ENCODE results near the gene ZNG1A.
"Not testable (repeated sequence)": the region's sequence is repeated elsewhere in the genome, so short reads cannot be mapped to it uniquely, and the experiment has no call there.

Gene ZNG1A

DNA sequence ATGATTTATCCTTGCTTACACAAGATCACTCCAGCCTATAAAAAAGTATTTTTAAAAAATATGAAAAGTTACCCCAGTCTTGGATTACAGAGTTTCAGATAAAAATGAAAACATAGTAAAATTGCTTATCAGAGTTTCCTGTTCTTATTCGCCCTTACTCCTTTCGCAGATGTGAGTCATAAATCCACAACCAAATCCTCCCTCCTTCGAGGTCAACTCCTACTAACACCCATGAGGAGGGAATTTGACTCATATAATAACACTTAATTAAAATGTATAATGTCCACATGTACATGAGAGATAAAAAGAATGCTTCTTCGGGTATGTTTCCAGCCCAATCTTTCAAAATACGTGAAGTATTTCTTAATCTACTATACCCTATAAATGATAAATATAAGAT, 84.5 kb downstream of the ZNG1A start:
- not testable (repeated sequence) for H3K36me3 Mint-ChIP-seq (ENCODE audit: low read depth)

DNA sequence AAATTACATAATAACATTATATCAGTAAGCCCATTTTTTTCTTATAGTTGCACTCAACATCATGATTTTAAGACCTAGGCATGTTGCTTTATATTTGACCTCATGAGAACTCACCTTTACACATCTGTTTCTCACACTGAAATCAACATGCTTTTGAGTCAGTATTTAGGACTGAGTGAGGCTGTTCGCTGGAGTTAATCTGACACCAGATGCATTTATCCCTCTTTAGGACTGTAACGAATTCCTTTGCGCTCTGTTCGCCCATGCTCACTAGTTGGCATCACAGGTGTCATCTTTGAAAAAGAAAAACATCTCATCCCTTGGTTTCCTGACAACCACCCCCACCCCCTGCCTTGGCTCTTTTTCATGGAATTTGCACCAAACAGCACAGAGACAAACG, 84.9 kb downstream of the ZNG1A start:
- not testable (repeated sequence) for H3K4me3 Mint-ChIP-seq; H3K4me1 Mint-ChIP-seq (ENCODE audit: low read depth); H3K9me3 Mint-ChIP-seq; H3K36me3 Mint-ChIP-seq (ENCODE audit: low read depth); DNase-seq; H3K27me3 Mint-ChIP-seq; H3K27ac Mint-ChIP-seq

More for the DNA sequence above, 84.5 kb downstream of the ZNG1A start:
- not testable (repeated sequence) for H3K27me3 Mint-ChIP-seq; H3K4me1 Mint-ChIP-seq (ENCODE audit: low read depth); DNase-seq; H3K4me3 Mint-ChIP-seq; H3K27ac Mint-ChIP-seq; H3K9me3 Mint-ChIP-seq

DNA sequence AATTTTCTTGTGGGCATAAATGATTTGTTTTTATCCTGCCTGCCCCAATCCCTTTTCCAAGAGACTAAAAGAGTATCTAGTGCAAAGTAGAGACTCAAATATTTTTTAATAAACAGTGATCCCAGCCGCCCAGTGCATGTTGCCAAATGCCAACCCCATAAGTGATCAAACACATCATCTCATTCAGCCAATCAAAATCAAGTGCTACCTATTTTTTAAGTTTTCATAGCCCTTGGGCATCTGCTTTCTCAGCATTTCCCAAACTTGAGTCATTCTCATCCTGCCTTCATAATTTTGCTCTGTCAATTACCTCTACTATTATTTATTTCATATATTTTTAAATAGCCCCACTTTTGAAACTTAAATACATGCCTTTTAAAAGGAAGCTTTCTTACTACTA, 88.0 kb downstream of the ZNG1A start:
- not testable (repeated sequence) for H3K9me3 Mint-ChIP-seq; H3K4me1 Mint-ChIP-seq (ENCODE audit: low read depth); H3K27me3 Mint-ChIP-seq; DNase-seq; H3K36me3 Mint-ChIP-seq (ENCODE audit: low read depth); H3K4me3 Mint-ChIP-seq; H3K27ac Mint-ChIP-seq

DNA sequence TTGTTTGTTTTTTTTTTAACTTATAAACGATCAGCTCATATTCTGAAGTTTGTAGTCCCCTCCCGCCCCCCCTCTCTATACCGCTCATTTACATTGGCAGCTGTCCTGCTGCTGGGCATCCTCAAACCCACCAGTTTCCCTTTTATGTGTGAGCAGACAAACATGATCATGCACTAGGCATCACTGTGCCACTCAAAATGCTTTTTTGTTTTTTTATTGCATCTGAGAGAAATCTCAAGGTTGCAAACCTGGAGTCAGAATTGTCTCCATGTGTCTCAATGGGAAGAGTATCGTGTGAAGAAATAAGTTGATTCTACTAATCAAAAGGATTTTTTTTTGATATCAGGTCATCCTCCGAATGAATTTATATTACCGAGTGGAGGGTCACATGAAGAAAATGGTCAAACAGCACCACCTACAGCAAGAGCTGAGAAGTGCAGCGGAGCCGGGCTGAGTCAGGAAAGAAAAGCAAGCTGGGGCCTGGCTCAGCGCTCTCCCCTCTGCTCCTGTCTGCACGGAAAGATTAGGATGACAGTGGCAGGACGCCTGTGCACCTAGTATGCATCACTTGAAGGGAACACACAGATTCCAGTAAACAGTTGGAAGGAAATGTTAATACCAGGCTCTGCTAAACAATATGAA, 90.3 kb downstream of the ZNG1A start:
- not testable (repeated sequence) for H3K36me3 Mint-ChIP-seq (ENCODE audit: low read depth); H3K27me3 Mint-ChIP-seq; H3K9me3 Mint-ChIP-seq; H3K4me3 Mint-ChIP-seq; H3K4me1 Mint-ChIP-seq (ENCODE audit: low read depth); DNase-seq; H3K27ac Mint-ChIP-seq

DNA sequence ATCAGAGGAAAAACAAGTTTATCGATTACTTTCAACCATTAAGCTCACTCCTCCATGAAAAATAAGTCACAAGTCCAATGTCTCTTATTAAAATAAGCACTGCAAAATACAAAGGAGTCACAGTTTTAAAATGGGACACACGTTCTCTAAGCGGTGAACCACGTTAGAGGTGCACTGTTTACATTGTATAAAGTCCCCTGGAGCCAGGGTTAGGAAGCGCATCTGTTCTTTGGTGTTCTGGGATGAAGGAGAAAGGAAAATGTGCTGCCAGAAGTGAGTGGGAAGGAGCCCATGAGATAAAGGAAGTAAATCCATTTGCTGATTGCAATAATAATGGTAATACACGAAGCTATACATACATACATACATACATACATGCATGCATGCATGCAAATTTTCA, 91.0 kb downstream of the ZNG1A start:
- H3K27me3 Mint-ChIP-seq; DNase-seq; H3K4me3 Mint-ChIP-seq; H3K36me3 Mint-ChIP-seq (ENCODE audit: low read depth); H3K4me1 Mint-ChIP-seq (ENCODE audit: low read depth); H3K9me3 Mint-ChIP-seq; H3K27ac Mint-ChIP-seq: not testable (repeated sequence)

DNA sequence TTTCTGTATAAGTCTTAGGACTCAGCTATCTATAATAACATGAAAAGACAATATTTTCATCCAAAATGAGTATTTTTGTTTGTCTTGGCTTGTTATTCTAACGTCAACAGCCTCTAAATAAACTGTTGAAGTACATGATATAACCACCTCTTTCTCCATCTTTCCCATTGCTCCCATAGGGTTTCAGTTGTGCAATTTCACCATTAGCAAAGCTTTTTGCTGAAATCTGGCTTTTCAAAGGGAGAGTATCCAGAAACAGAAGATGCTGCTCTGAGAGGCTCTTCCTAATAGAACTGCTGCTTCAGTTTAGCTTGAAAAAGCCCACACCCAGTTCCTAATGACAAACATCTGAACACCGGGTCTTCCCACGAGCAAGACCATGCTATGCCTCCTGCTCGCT, 91.8 kb downstream of the ZNG1A start:
- not testable (repeated sequence) for H3K4me1 Mint-ChIP-seq (ENCODE audit: low read depth); H3K4me3 Mint-ChIP-seq; H3K27ac Mint-ChIP-seq; H3K27me3 Mint-ChIP-seq; H3K36me3 Mint-ChIP-seq (ENCODE audit: low read depth); DNase-seq; H3K9me3 Mint-ChIP-seq

DNA sequence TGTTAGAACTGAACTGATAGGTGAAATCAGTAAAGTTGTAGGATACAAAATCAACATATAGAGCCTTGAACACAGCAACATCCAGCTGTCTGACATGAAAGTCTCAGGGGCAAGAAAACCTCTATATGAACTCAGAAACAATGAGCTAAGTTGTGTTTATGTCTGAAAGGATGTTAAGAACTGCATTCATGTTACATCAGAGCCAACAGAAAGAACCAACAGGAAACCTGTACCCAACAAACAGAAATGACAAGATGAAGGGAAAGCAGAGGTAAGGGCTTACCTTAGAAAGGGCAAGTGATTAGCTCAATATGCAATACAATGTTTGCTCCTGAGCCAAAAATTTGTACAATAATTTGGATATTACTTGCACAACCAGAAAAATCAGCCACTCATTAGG, 92.2 kb downstream of the ZNG1A start:
- H3K9me3 Mint-ChIP-seq; H3K4me1 Mint-ChIP-seq (ENCODE audit: low read depth); H3K27ac Mint-ChIP-seq; H3K4me3 Mint-ChIP-seq; DNase-seq; H3K27me3 Mint-ChIP-seq; H3K36me3 Mint-ChIP-seq (ENCODE audit: low read depth): not testable (repeated sequence)

DNA sequence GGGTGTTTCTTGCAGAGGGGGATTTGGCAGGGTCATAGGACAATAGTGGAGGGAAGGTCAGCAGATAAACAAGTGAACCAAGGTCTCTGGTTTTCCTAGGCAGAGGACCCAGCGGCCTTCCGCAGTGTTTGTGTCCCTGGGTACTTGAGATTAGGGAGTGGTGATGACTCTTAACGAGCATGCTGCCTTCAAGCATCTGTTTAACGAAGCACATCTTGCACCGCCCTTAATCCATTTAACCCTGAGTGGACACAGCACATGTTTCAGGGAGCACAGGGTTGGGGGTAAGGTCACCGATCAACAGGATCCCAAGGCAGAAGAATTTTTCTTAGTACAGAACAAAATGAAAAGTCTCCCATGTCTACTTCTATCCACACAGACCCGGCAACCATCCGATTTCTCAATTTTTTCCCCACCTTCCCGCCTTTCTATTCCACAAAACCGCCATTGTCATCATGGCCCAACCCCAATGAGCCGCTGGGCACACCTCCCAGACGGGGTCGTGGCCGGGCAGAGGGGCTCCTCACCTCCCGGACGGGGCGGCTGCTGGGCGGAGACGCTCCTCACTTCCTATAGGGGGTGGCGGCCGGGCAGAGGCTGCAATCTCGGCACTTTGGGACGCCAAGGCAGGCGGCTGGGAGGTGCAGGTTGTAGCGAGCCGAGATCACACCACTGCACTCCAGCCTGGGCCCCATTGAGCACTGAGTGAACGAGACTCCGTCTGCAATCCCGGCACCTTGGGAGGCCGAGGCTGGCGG, 95.7 kb downstream of the ZNG1A start:
- not testable (repeated sequence) for H3K36me3 Mint-ChIP-seq (ENCODE audit: low read depth); H3K4me3 Mint-ChIP-seq; H3K9me3 Mint-ChIP-seq; H3K27ac Mint-ChIP-seq; H3K4me1 Mint-ChIP-seq (ENCODE audit: low read depth); H3K27me3 Mint-ChIP-seq; DNase-seq

DNA sequence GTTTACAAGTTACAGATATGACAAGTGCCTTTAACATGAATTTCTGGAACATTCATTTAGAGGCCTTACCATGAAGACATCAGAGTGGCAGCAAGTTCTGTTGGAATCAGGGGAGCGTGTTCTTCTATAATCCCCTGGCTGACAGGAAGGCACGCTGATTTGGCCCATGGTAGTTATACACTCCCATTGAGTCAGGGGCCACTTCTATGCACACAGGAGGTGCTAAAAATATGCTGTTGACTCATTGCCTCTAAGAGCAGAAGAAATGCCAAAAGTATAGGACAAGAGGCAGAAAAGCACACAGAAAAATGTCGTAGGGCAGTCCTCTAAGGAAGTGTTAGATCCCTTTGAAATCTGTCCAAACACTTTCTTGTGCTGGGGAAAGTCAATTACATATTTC, 100.5 kb downstream of the ZNG1A start:
- H3K27me3 Mint-ChIP-seq = peaks cover 13% of the 10 kb centered on the region
- not testable (repeated sequence) for H3K4me1 Mint-ChIP-seq (ENCODE audit: low read depth); H3K9me3 Mint-ChIP-seq; H3K4me3 Mint-ChIP-seq; H3K36me3 Mint-ChIP-seq (ENCODE audit: low read depth); DNase-seq; H3K27ac Mint-ChIP-seq

DNA sequence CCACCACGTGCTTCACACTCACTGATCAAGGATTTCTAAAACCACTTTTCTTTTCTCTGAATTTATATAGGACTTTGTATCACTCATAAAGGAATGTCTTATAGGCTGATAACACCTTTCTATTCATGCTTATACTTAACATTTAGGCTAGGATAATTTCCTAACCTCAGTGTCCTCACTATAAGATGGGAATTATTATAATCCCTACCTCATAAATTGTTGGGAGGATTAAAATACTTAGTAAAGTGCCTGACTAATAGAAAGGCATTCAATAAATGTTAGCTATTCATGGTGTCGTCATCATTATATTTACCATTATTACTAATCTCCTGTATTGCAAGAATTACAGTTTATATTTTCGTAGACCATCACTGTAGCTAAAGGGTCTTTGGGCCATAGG, 102.5 kb downstream of the ZNG1A start:
- not testable (repeated sequence) for H3K36me3 Mint-ChIP-seq (ENCODE audit: low read depth); H3K9me3 Mint-ChIP-seq; H3K27ac Mint-ChIP-seq; DNase-seq; H3K4me1 Mint-ChIP-seq (ENCODE audit: low read depth); H3K4me3 Mint-ChIP-seq
- peaks cover 18% of the 10 kb centered on the region for H3K27me3 Mint-ChIP-seq

DNA sequence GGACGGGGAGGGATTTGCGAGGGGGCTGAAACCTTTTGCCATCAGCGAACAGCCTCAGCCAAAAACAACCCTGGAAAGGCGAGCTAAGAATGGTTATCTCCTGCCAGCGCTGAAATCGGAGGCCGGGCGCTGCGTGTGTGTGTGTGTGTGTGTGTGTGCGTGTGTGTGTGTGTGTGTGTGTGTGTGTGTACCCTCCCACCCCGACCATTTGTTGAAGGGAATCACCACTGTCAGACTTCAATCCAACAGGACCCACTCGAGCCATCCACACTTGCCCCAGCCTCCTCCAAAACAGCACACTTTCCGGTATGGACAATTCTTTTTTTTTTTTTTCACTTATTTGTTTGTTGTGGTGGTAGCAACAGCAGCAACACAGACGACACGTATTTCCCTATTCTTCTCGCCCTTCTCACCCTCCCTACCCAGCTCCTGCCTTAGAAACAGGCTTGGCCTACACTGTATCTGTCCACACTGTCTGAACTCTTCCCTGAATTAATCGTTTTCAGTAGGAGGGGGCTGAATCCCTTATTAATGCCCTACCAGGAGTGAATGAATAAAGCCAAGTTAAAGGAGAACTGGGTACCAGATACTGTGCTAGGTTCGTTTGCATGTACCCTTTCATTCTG, 104.8 kb downstream of the ZNG1A start:
- Mint-ChIP-seq H3K4me3 (peak overlapping the region; percentile 71), H3K27me3 (peaks cover 15% of the 10 kb centered on the region)
- not testable (repeated sequence) for H3K4me1 Mint-ChIP-seq (ENCODE audit: low read depth); H3K9me3 Mint-ChIP-seq; DNase-seq; H3K36me3 Mint-ChIP-seq (ENCODE audit: low read depth); H3K27ac Mint-ChIP-seq

DNA sequence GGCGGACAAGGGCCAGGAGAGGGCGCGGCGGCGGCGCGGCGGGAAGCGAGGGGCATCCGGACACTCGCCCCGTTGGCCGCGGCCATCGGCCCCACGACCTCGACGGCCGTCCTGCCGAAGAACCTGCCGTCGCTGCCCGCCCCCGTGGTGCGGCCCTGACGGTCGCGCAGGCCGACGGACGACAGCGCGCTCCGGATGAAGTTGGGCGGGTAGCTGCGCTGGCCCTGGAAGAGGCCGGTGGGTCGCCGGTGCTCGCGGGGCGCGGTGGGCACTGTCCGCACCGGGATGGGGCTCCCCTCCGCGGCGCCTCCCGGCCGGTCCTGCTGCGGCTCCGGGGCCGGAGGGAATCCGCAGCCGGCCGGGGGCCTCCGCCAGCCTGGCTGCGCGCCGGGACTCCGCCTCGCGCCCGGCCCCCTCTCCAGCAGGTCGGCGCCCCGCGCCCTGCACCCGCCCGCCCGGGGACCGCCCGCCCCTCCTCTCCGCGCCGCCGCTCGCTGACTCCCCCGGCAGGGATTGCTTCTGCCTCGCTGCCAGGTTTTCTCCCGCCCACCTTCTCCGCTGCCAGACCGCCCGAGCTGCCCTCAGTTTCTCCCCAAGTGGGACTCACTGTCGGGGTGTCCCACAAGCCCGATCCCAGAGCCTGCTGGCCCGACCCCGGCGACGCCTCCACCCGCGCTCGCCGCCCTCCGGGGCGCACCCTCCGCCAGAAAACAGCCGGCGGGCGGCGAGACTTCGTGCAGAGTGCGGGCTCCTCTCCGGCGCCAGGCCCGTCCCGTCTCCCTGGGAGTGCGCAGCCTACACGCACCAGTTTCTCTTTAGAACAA, 105.6 kb downstream of the ZNG1A start:
- not testable (repeated sequence) for H3K9me3 Mint-ChIP-seq
- peak; percentile 54 for DNase-seq
- peaks cover 15% of the 10 kb centered on the region for H3K27me3 Mint-ChIP-seq

More for the DNA sequence above, 105.6 kb downstream of the ZNG1A start:
- peak overlapping the region; percentile 71 for H3K4me3 Mint-ChIP-seq
- not testable (repeated sequence) for H3K4me1 Mint-ChIP-seq (ENCODE audit: low read depth); H3K36me3 Mint-ChIP-seq (ENCODE audit: low read depth); H3K27ac Mint-ChIP-seq
